ENCODE measurements around the gene BCL2L13.

DNA sequence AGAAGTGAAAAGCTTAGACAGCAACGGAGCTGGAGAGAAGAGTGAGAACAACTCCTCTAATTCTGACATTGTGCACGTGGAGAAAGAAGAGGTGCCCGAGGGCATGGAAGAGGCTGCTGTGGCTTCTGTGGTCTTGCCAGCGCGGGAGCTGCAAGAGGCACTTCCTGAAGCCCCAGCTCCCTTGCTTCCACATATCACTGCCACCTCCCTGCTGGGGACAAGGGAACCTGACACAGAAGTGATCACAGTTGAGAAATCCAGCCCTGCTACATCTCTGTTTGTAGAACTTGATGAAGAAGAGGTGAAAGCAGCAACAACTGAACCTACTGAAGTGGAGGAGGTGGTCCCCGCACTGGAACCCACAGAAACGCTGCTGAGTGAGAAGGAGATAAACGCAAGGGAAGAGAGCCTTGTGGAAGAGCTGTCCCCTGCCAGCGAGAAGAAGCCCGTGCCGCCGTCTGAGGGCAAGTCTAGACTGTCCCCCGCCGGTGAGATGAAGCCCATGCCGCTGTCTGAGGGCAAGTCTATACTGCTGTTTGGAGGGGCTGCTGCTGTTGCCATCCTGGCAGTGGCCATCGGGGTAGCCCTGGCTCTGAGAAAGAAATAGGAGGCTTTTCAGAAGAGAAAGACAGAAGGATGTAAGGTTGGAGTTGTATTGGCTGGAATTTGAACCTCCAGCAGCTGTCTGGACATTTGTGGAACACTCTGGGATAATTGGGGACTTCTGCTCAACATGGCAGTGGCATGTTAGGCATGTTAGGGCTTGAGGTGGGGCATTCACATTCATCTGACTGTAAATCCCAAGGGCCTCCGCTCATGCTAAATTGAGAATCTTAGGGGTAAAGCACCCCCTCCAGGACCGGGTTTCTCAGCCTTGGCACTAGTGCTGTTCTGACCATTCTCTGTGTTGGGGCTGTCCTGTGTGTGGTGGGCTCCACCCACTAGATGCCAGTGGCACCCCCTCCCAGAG, 88.7 kb downstream of the BCL2L13 start:
- TF ChIP-seq, protein P1, sequence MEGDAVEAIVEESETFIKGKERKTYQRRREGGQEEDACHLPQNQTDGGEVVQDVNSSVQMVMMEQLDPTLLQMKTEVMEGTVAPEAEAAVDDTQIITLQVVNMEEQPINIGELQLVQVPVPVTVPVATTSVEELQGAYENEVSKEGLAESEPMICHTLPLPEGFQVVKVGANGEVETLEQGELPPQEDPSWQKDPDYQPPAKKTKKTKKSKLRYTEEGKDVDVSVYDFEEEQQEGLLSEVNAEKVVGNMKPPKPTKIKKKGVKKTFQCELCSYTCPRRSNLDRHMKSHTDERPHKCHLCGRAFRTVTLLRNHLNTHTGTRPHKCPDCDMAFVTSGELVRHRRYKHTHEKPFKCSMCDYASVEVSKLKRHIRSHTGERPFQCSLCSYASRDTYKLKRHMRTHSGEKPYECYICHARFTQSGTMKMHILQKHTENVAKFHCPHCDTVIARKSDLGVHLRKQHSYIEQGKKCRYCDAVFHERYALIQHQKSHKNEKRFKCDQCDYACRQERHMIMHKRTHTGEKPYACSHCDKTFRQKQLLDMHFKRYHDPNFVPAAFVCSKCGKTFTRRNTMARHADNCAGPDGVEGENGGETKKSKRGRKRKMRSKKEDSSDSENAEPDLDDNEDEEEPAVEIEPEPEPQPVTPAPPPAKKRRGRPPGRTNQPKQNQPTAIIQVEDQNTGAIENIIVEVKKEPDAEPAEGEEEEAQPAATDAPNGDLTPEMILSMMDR (IDR thresholded peaks at IDR 0.05; ENCODE audit: insufficient read depth, low read depth, low read length), result no peak
- no peak for TF ChIP-seq EZH2 (IDR thresholded peaks at IDR 0.05; ENCODE audit: insufficient read depth, low read length)
